ENCODE results near the gene SIRT2.

Gene SIRT2

DNA sequence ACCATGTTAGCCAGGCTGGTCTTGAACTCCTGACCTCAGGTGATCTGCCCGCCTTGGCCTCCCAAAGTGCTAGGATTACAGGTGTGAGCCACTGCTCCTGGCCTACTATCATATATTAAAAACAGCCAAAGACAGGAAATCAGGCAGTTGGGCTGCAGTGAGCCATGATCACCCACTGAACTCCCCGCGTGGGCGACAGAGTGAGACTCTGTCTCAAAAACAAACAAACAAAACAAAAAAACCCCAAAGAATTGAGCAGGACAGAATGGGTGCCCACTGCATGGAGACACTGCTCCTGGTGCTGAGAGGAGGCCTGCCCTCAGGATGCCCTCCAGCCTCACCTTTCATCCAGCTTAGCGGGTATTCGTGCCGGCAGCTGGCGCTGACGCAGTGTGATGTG, 16.1 kb downstream of the SIRT2 start:
- DNase-seq (ENCODE audit: low read depth), result no peak
- TF ChIP-seq, protein P1, sequence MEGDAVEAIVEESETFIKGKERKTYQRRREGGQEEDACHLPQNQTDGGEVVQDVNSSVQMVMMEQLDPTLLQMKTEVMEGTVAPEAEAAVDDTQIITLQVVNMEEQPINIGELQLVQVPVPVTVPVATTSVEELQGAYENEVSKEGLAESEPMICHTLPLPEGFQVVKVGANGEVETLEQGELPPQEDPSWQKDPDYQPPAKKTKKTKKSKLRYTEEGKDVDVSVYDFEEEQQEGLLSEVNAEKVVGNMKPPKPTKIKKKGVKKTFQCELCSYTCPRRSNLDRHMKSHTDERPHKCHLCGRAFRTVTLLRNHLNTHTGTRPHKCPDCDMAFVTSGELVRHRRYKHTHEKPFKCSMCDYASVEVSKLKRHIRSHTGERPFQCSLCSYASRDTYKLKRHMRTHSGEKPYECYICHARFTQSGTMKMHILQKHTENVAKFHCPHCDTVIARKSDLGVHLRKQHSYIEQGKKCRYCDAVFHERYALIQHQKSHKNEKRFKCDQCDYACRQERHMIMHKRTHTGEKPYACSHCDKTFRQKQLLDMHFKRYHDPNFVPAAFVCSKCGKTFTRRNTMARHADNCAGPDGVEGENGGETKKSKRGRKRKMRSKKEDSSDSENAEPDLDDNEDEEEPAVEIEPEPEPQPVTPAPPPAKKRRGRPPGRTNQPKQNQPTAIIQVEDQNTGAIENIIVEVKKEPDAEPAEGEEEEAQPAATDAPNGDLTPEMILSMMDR (IDR thresholded peaks at IDR 0.05; ENCODE audit: low read length, missing control alignments), result no peak
- no peak overlapping the region for H3K4me3 ChIP-seq (replicated peaks; ENCODE audit: low read depth, low read length)

DNA sequence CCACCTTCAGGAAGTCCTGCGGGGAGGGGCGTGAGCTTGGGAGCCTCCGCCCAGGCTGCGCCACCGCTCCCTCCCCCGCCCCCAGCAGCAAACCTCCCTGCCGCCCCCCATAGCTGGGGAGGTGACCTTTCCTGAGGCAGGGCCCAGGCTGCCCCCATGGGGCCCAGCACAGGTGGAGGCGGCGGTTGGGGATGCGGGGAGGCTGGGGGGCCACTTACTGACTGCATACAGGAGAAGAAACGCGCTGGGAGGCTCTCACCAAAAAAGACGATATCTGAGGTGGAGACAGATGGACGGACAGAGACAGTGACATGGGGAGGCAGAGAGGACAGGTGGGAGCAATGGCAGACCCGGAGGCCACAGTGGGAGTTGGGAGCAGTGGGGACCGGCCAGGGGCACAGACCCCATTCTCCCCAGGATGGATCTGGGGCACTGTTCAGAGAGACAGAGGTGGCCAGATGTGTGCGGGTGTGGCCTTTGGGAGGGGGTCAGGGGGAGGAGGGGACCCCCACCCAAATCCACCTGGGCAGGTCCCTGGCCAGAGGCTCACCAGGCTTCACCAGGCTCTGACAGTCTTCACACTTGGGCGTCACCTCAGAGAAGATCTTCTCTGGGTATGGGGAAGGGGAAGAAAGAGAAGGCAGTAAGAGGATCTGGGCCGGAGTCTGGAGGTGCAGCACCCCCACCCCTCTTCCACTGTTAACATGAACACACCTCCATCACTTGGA, 18.4 kb downstream of the SIRT2 start:
- TF ChIP-seq, protein P1 (IDR thresholded peaks at IDR 0.05; ENCODE audit: low read length, missing control alignments), result no peak
- H3K4me3 ChIP-seq (replicated peaks; ENCODE audit: low read depth, low read length), result no peak overlapping the region
- no peak for DNase-seq (ENCODE audit: low read depth)

DNA sequence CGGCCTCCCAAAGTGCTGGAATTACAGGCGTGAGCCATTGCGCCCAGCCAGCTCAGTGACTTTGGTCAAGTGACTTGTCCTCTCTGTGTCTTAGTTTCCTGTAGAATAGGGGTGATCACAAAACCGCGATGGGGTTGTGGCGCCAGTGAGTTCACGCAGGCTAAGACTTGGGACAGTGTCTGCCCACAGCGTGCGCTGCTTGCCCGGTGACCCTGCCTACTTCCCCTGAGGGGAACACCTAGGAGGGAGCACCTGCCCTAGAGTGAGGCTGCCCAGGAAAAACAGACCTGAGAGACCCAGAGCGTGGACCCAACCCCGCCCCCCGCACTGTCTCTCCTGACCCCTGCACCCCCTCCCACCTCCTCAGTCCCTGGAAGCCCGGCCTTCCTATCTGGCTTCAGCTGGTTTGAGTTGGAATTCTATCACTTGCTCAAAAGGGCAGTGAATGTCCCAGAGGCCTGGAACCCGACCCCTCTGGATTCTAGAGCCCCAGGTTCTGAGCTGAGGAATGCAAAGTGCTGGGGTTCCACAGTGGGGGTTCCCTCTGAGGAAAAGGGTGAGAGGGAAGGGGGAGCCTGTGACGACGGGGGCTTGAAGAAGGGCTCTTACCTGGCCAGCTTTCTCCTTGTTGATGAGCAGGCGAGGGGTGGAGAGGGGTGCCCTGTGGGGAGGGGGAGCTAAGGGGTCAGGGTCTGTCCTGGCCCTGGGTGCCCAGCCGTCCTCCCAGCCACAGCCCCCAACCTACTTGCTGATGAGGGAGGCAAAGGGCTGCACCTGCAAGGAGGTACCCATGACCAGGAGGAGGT, 19.1 kb downstream of the SIRT2 start:
- no peak for DNase-seq (ENCODE audit: low read depth)
- TF ChIP-seq, protein P1 (IDR thresholded peaks at IDR 0.05; ENCODE audit: low read length, missing control alignments), result no peak
- H3K4me3 ChIP-seq (replicated peaks; ENCODE audit: low read depth, low read length), result no peak overlapping the region

DNA sequence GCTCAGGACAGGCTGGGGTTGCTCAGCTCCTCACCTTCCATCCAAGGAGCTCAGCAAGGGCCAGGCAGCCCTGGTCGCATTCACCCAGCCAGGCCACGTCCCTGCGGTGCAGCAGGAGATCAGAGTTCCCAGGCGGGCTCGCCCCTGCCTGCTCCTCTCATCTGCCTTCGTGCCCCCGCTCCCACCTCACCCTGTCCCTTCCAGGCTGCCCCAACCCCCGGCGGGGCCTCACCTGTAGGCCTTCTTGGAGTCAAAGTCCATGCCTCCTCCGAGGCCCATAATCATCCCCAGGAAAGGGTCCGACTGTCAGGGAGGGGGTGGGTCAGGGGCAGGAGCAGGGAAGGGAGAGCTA, 20.0 kb downstream of the SIRT2 start:
- DNase-seq (ENCODE audit: low read depth), result no peak
- TF ChIP-seq, protein P1 (IDR thresholded peaks at IDR 0.05; ENCODE audit: low read length, missing control alignments), result no peak
- H3K4me3 ChIP-seq (replicated peaks; ENCODE audit: low read depth, low read length), result no peak overlapping the region

DNA sequence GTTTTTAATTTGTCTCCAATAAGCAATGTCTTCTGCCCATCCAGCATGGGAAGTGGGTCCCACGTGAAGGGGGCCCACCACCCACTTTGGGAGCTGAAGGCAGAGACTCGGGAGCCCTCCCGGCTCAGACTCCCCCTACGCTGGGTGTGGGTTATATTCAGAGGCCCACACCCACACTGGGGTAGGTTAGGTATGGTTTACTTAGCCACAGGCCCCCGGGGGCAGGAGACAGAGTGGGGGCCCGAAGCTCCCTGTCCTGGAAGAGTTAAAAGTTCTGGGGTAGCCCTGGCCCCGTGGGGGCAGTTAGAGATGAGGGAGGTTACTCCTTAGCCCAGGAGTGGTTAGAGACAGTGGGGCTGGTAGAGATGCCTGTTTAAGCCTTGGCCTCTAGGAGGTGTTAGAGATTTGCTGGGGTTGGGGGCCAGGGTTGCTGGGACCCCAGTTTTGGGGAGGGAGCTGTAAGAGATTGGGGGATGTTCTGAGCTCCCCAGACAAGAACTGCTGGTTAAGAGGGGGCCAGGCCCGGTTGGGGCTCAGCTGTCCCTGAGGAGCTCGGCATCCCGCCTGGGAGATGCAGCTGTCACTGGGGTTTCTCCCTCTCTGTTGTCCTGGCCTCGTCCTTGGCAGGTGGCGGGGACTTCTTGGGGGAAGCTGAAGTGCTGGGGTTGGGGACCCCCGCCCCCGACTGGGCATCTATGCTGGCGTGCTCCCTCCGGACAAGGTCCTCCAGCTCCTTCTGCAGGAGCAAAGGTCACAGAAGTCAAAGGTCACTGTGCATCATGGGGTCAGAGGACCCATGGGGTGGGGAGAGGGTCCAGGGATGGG, 20.6 kb downstream of the SIRT2 start:
- H3K4me3 ChIP-seq (replicated peaks; ENCODE audit: low read depth, low read length), result no peak overlapping the region
- no peak for DNase-seq (ENCODE audit: low read depth)
- TF ChIP-seq, protein P1 (IDR thresholded peaks at IDR 0.05; ENCODE audit: low read length, missing control alignments), result no peak

DNA sequence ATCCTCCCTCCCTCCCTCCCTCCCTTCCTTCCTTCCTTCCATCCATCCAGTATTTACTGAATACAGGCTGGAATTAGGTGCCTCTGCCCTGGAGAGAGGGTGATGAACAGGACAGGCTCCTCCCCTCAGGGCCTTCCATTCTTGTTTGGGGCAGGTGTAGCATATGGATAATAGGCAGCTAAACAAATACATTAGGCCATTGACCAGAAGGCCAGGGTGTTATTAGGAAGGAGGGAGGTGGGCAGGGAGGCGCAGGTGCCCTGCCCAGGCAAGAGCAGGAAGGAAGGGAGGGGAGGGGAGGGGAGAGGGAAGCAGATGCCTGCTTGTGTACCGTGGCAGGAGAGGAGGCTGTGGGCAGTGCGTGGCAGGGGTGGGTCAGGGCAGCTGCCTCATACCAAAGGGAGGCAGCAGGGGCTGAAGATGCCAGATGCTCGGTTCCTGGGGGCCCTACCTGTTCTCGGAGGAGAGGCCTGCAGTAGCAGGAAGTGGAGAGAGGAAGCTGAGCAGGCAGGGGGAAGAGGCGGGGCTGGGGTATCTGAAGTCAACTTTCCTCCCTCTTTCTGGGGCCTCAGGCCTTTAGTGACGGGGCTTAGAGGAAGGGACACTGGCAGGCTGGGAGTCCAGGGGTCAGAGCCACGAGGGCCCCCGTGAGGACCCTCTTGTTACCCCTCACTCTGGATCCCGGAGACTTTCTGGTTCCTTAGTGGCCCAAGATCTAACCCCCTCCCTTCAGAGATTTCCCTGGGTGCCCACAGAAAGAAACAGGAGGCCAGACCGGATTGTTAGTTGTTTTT, 21.4 kb downstream of the SIRT2 start, which contains the start of gene RINL:
Gene RINL, minus strand, starts transcription at position 495 of the 794 bp plus-strand sequence. CDS start 1,533 bp downstream, outside the sequence.
- no peak within 1 kb of the TSS for H3K4me3 ChIP-seq (replicated peaks; ENCODE audit: low read depth, low read length)
- DNase-seq (ENCODE audit: low read depth), result no peak
- TF ChIP-seq, protein P1 (IDR thresholded peaks at IDR 0.05; ENCODE audit: low read length, missing control alignments), result no peak
